Parietal lobe (tissue), 1 donor: ENCODE data around the gene FDX1. TPM values are rescaled to one million over a fixed set of nuclear protein-coding genes. Genes with fewer than 3 reads are reported as not detected.

Experiments used
- total RNA-seq: library from RNA; depleted of rRNA; stranded (reverse); fragments of >200 nt; gene quantifications from one replicate; pipeline ENCODE4 v1.2.3, GENCODE V29; 2014

FDX1 gene
- total RNA-seq = 12.2 TPM

GRCh38 chr11:110429731-110430266 lies at the start of gene FDX1:
FDX1 (plus strand) TSS chr11:110429948; CDS start chr11:110430121, 173 bp downstream.

Other genes starting within 250 kb of the FDX1 start
- 77.0 TPM for gene RDX, start 133.3 kb upstream of the FDX1 start, total RNA-seq